Loucy (cell line): Measurements from ENCODE around the gene ANTXR2.

Source experiments
- H2AFZ ChIP-seq: fragments of 200-600 bp; sonication (generic); 2 replicates; pipeline ENCODE4 v1.6.0; 2016; ENCODE audit warnings: antibody characterized with exemption, mild to moderate bottlenecking, low read length, moderate library complexity
- H3F3A ChIP-seq: fragments of 200-600 bp; 2 replicates; pipeline ENCODE4 v1.6.0; 2016; ENCODE audit warnings: antibody characterized with exemption, low read depth, mild to moderate bottlenecking
- H3K27me3 ChIP-seq: fragments of 200-600 bp; sonication (generic); 2 replicates; pipeline ENCODE4 v1.6.1; 2014; ENCODE audit warnings: low read length, mild to moderate bottlenecking; ENCODE audit not compliant: insufficient read depth, poor library complexity, severe bottlenecking
- H3K36me3 ChIP-seq: fragments of 200-600 bp; sonication (generic); 2 replicates; pipeline ENCODE4 v1.6.1; 2016; ENCODE audit warnings: low read length; ENCODE audit not compliant: insufficient read depth
- H3K4me1 ChIP-seq: fragments of 200-600 bp; sonication (generic); 2 replicates; pipeline ENCODE4 v1.5.1; 2014; ENCODE audit warnings: low read length, mild to moderate bottlenecking; ENCODE audit not compliant: insufficient read depth, poor library complexity, severe bottlenecking
- H3K4me2 ChIP-seq: fragments of 200-600 bp; sonication (generic); 2 replicates; pipeline ENCODE4 v1.6.0; 2014; ENCODE audit warnings: antibody characterized with exemption, low read length, low read depth, mild to moderate bottlenecking; ENCODE audit not compliant: poor library complexity, severe bottlenecking
- H3K4me3 ChIP-seq: fragments of 200-600 bp; sonication (generic); 2 replicates; pipeline ENCODE4 v1.5.1; 2014; ENCODE audit warnings: low read length, mild to moderate bottlenecking, mixed read lengths; ENCODE audit not compliant: poor library complexity, severe bottlenecking
- H3K79me2 ChIP-seq: fragments of 200-600 bp; sonication (generic); 2 replicates; pipeline ENCODE4 v1.6.1; 2014; ENCODE audit warnings: low read length; ENCODE audit not compliant: insufficient read depth
- H3K9ac ChIP-seq: fragments of 200-600 bp; sonication (generic); 2 replicates; pipeline ENCODE4 v1.6.0; 2014; ENCODE audit warnings: mild to moderate bottlenecking, low read depth, low read length, moderate library complexity; ENCODE audit not compliant: poor library complexity, severe bottlenecking
- H3K9me2 ChIP-seq: fragments of 200-600 bp; sonication (generic); replicated peaks from 2 replicates; pipeline ENCODE4 v1.6.1; 2016; ENCODE audit warnings: low read depth, low read length, mixed read lengths
- H3K9me3 ChIP-seq: fragments of 200-600 bp; sonication (generic); 2 replicates; pipeline ENCODE4 v1.6.1; 2014; ENCODE audit warnings: mild to moderate bottlenecking, antibody characterized with exemption, low read length, low read depth; ENCODE audit not compliant: insufficient read depth
- H4K20me1 ChIP-seq: fragments of 200-600 bp; sonication (generic); 2 replicates; pipeline ENCODE4 v1.6.0; 2014; ENCODE audit warnings: antibody characterized with exemption, low read length, mild to moderate bottlenecking; ENCODE audit not compliant: insufficient read depth, poor library complexity, severe bottlenecking
- CTCF ChIP-seq: fragments of 200-600 bp; sonication (generic); conservative IDR thresholded peaks from 2 replicates; pipeline ENCODE4 v1.5.1; 2014; ENCODE audit warnings: mild to moderate bottlenecking, antibody characterized with exemption, low read length
- EZH2phosphoT487 ChIP-seq: fragments of 200-600 bp; IDR thresholded peaks from 2 replicates; pipeline ENCODE4 v1.6.1; 2018; ENCODE audit warnings: antibody characterized with exemption, mild to moderate bottlenecking, moderate library complexity, borderline replicate concordance

The ANTXR2 gene

GRCh38 chr4:80112236-80112635 is 39.2 kb upstream of the ANTXR2 start:
- no peaks in the 10 kb centered on the region for H3F3A ChIP-seq
- no peak overlapping the region for H3K9ac ChIP-seq

GRCh38 chr4:80111276-80111675 is 38.2 kb upstream of the ANTXR2 start:
- peaks cover 8% of the 10 kb centered on the region; the same call in 1 of the 2 replicates for H3K9me3 ChIP-seq
- TF ChIP-seq EZH2phosphoT487 (no peak), CTCF (no peak)

More at GRCh38 chr4:80112236-80112635, 39.2 kb upstream of the ANTXR2 start:
- Histone ChIP-seq H3K4me1 (peaks cover 6% of the 10 kb centered on the region), H3K4me3 (no peak overlapping the region), H2AFZ (no peak overlapping the region), H3K79me2 (peaks cover 18% of the 10 kb centered on the region; the same call in 1 of the 2 replicates), H3K27me3 (no peaks in the 10 kb centered on the region), H4K20me1 (no peaks in the 10 kb centered on the region), H3K9me2 (no peaks in the 10 kb centered on the region), H3K9me3 (0 out of 2 replicates have a peak, but pooled peaks cover 3% of the 10 kb centered on the region), H3K36me3 (no peaks in the 10 kb centered on the region), H3K4me2 (no peak overlapping the region)
- TF ChIP-seq CTCF: no peak
- TF ChIP-seq EZH2phosphoT487: no peak

GRCh38 chr4:80107374-80107773 is 34.3 kb upstream of the ANTXR2 start:
- no peaks in the 10 kb centered on the region for H3K9me2 ChIP-seq
- no peaks in the 10 kb centered on the region for H3K4me1 ChIP-seq
- no peak overlapping the region for H2AFZ ChIP-seq
- H3K27me3 ChIP-seq: no peaks in the 10 kb centered on the region
- H3K36me3 ChIP-seq: no peaks in the 10 kb centered on the region
- peaks cover 8% of the 10 kb centered on the region; the same call in 1 of the 2 replicates for H3K9me3 ChIP-seq
- no peak overlapping the region for H3K4me2 ChIP-seq
- TF ChIP-seq EZH2phosphoT487: no peak
- TF ChIP-seq CTCF: no peak
- H3F3A ChIP-seq: no peaks in the 10 kb centered on the region
- H3K79me2 ChIP-seq: peaks cover 4% of the 10 kb centered on the region; the same call in 1 of the 2 replicates
- no peak overlapping the region for H3K4me3 ChIP-seq
- no peaks in the 10 kb centered on the region for H4K20me1 ChIP-seq
- H3K9ac ChIP-seq: no peak overlapping the region

More at GRCh38 chr4:80111276-80111675, 38.2 kb upstream of the ANTXR2 start:
- Histone ChIP-seq H3K9me2 (no peaks in the 10 kb centered on the region), H3K4me1 (peaks cover 6% of the 10 kb centered on the region), H4K20me1 (no peaks in the 10 kb centered on the region), H2AFZ (no peak overlapping the region), H3K4me2 (no peak overlapping the region), H3K27me3 (no peaks in the 10 kb centered on the region), H3K36me3 (no peaks in the 10 kb centered on the region), H3F3A (no peaks in the 10 kb centered on the region), H3K79me2 (peaks cover 15% of the 10 kb centered on the region; the same call in 1 of the 2 replicates), H3K9ac (no peak overlapping the region), H3K4me3 (no peak overlapping the region)
